ENCODE data around the gene FAM153A. TPM values are rescaled to one million over a fixed set of nuclear protein-coding genes. Genes with fewer than 3 reads are reported as not detected.
"Not testable (repeated sequence)": the region's sequence is repeated elsewhere in the genome, so short reads cannot be mapped to it uniquely, and the experiment has no call there.

FAM153A gene
- 10 to 100 TPM in 2 of 4 donors, 1 to 10 TPM in 2; 1.3 to 33.2 (median 7.9) TPM for total RNA-seq

- peak; percentile 92 for ATAC-seq (ENCODE audit: low FRiP score)
Measured at GRCh38 chr5:177782792-177783633, at the start of gene FAM153A. TSS of gene FAM153A (minus strand) at chr5:177782899.

GRCh38 chr5:177832287-177832686 lies 49.6 kb upstream of the FAM153A start:
- ATAC-seq (ENCODE audit: low FRiP score); DNase-seq (ENCODE audit: low spot score): not testable (repeated sequence)

More at GRCh38 chr5:177782792-177783633, at the start of gene FAM153A:
- DNase-seq (ENCODE audit: low spot score): not testable (repeated sequence)

- DNase-seq (ENCODE audit: low spot score); ATAC-seq (ENCODE audit: low FRiP score): not testable (repeated sequence)
Measured at GRCh38 chr5:177826073-177826472, 43.4 kb upstream of the FAM153A start.

- ATAC-seq (ENCODE audit: low FRiP score); DNase-seq (ENCODE audit: low spot score): not testable (repeated sequence)
Measured at GRCh38 chr5:177824776-177825175, 42.1 kb upstream of the FAM153A start.

GRCh38 chr5:177822489-177822888 lies 39.8 kb upstream of the FAM153A start:
- not testable (repeated sequence) for DNase-seq (ENCODE audit: low spot score); ATAC-seq (ENCODE audit: low FRiP score)

- not testable (repeated sequence) for ATAC-seq (ENCODE audit: low FRiP score)
Measured at GRCh38 chr5:177819664-177820063, 37.0 kb upstream of the FAM153A start.

GRCh38 chr5:177812814-177813425 lies 30.2 kb upstream of the FAM153A start:
- not testable (repeated sequence) for ATAC-seq (ENCODE audit: low FRiP score); DNase-seq (ENCODE audit: low spot score)

More at GRCh38 chr5:177819664-177820063, 37.0 kb upstream of the FAM153A start:
- DNase-seq (ENCODE audit: low spot score): not testable (repeated sequence)

- ATAC-seq (ENCODE audit: low FRiP score); DNase-seq (ENCODE audit: low spot score): not testable (repeated sequence)
Measured at GRCh38 chr5:177812160-177812743, 29.6 kb upstream of the FAM153A start.

- not testable (repeated sequence) for DNase-seq (ENCODE audit: low spot score); ATAC-seq (ENCODE audit: low FRiP score)
Measured at GRCh38 chr5:177809209-177809913, 26.7 kb upstream of the FAM153A start.

- not testable (repeated sequence) for DNase-seq (ENCODE audit: low spot score); ATAC-seq (ENCODE audit: low FRiP score)
Measured at GRCh38 chr5:177808420-177808819, 25.7 kb upstream of the FAM153A start.

- not testable (repeated sequence) for DNase-seq (ENCODE audit: low spot score); ATAC-seq (ENCODE audit: low FRiP score)
Measured at GRCh38 chr5:177807265-177807664, 24.6 kb upstream of the FAM153A start.

- not testable (repeated sequence) for DNase-seq (ENCODE audit: low spot score); ATAC-seq (ENCODE audit: low FRiP score)
Measured at GRCh38 chr5:177801427-177801826, 18.7 kb upstream of the FAM153A start.

- DNase-seq (ENCODE audit: low spot score); ATAC-seq (ENCODE audit: low FRiP score): not testable (repeated sequence)
Measured at GRCh38 chr5:177798237-177798840, 15.6 kb upstream of the FAM153A start.

GRCh38 chr5:177793272-177793671 lies 10.6 kb upstream of the FAM153A start:
- not testable (repeated sequence) for DNase-seq (ENCODE audit: low spot score); ATAC-seq (ENCODE audit: low FRiP score)

GRCh38 chr5:177791649-177792048 lies 8.9 kb upstream of the FAM153A start:
- not testable (repeated sequence) for ATAC-seq (ENCODE audit: low FRiP score); DNase-seq (ENCODE audit: low spot score)

GRCh38 chr5:177782169-177782568 lies 530 bp downstream of the FAM153A start:
- ATAC-seq (ENCODE audit: low FRiP score); DNase-seq (ENCODE audit: low spot score): not testable (repeated sequence)

GRCh38 chr5:177771206-177771605 lies 11.5 kb downstream of the FAM153A start:
- not testable (repeated sequence) for DNase-seq (ENCODE audit: low spot score); ATAC-seq (ENCODE audit: low FRiP score)

- DNase-seq (ENCODE audit: low spot score); ATAC-seq (ENCODE audit: low FRiP score): not testable (repeated sequence)
Measured at GRCh38 chr5:177770646-177771045, 12.1 kb downstream of the FAM153A start.
